A673 (cell line): Measurements from ENCODE around the gene NEDD4L. TPM values are rescaled to one million over a fixed set of nuclear protein-coding genes. Genes with fewer than 3 reads are reported as not detected.

Source experiments
- BruUV-seq: library from RNA; stranded (reverse); fragments of 400-500 nt; replicated peaks from 2 replicates; lab custom pipeline; 2021; lab: Mats Ljungman, UMichigan
- CTCF ChIA-PET: fragments of 300-600 bp; sonication (Branson Sonifier 250); formaldehyde crosslinking; loops from one replicate; lab custom pipeline; 2022; ENCODE audit warnings: antibody characterized with exemption; lab: Charles Lee
- POLR2A ChIA-PET: fragments of 300-600 bp; sonication (Branson Sonifier 250); formaldehyde crosslinking; loops from one replicate; lab custom pipeline; 2022; ENCODE audit warnings: antibody characterized with exemption; ENCODE audit not compliant: low non-redundant PET; lab: Charles Lee
- DNase-seq: peaks from one replicate; pipeline ENCODE4 v3.0.0-alpha.2; 2015; ENCODE audit warnings: low spot score
- H3K27ac ChIP-seq: fragments of 200-600 bp; sonication (generic); 2 replicates; pipeline ENCODE4 v1.5.1; 2016; ENCODE audit warnings: mixed run types, low read depth, mild to moderate bottlenecking, mixed read lengths, antibody characterized with exemption, low read length; ENCODE audit not compliant: poor library complexity, severe bottlenecking
- H3K27me3 ChIP-seq: fragments of 200-600 bp; sonication (generic); replicated peaks from 2 replicates; pipeline ENCODE4 v1.6.1; 2017; ENCODE audit warnings: mixed run types, low read depth, mild to moderate bottlenecking, mixed read lengths, antibody characterized with exemption, low read length; ENCODE audit not compliant: insufficient read depth, poor library complexity
- H3K36me3 ChIP-seq: fragments of 200-600 bp; sonication (generic); 2 replicates; pipeline ENCODE4 v1.6.1; 2016; ENCODE audit warnings: mixed run types, mild to moderate bottlenecking, mixed read lengths, antibody characterized with exemption, low read length; ENCODE audit not compliant: insufficient read depth, poor library complexity, severe bottlenecking
- H3K4me1 ChIP-seq: fragments of 200-600 bp; sonication (generic); 2 replicates; pipeline ENCODE4 v1.6.1; 2017; ENCODE audit warnings: mixed run types, mild to moderate bottlenecking, mixed read lengths, antibody characterized with exemption, low read length; ENCODE audit not compliant: insufficient read depth, poor library complexity, severe bottlenecking
- H3K4me3 ChIP-seq: fragments of 200-600 bp; sonication (generic); 2 replicates; pipeline ENCODE4 v1.5.1; 2016; ENCODE audit warnings: low read depth, mixed run types, mild to moderate bottlenecking, mixed read lengths, low read length; ENCODE audit not compliant: poor library complexity, severe bottlenecking
- H3K9me3 ChIP-seq: fragments of 200-600 bp; sonication (generic); 2 replicates; pipeline ENCODE4 v1.6.1; 2016; ENCODE audit warnings: mixed run types, low read depth, mild to moderate bottlenecking, mixed read lengths, antibody characterized with exemption, low read length; ENCODE audit not compliant: poor library complexity, severe bottlenecking
- CTCF ChIP-seq: fragments of 300-800, 200-600 bp; sonication (generic); conservative IDR thresholded peaks from 2 replicates; pipeline ENCODE4 v1.5.1; 2017; ENCODE audit warnings: low read depth, mild to moderate bottlenecking, antibody characterized with exemption, low read length, moderate library complexity, mixed read lengths
- EZH2 ChIP-seq: fragments of 200-600 bp; sonication (generic); IDR thresholded peaks from 2 replicates; pipeline ENCODE4 v1.6.1; 2017; ENCODE audit warnings: borderline replicate concordance, low read depth, mild to moderate bottlenecking, mixed read lengths, antibody characterized with exemption, low read length; ENCODE audit not compliant: poor library complexity, severe bottlenecking
- intact Hi-C: fragments of 100-400 bp; cut with micrococcal nuclease; formaldehyde crosslinking; loops from one replicate; pipeline ENCODE4 v1.10.0; 2022; ENCODE audit not compliant: unreplicated experiment
- total RNA-seq: library from RNA; stranded (reverse); gene quantifications from 2 replicates; pipeline ENCODE4 v1.2.3, GENCODE V29; 2021

The NEDD4L gene
- total RNA-seq, 1 experiment from 2014 or later: 15.3 TPM

GRCh38 chr18:58386780-58387179 is 342.8 kb downstream of the NEDD4L start:
- TF ChIP-seq EZH2 (no peak), CTCF (no peak)
- no peaks in the 10 kb centered on the region for H3K9me3 ChIP-seq
- no TSS peak for BruUV-seq
- no peak overlapping the region for H3K4me3 ChIP-seq
- H3K36me3 ChIP-seq: no peaks in the 10 kb centered on the region
- CTCF ChIA-PET: no interaction called here
- POLR2A ChIA-PET: no interaction called here
- DNase-seq: no peak
- no peak overlapping the region for H3K27ac ChIP-seq
- intact Hi-C loops: no loop called here
- H3K4me1 ChIP-seq: no peaks in the 10 kb centered on the region
- H3K27me3 ChIP-seq: no peaks in the 10 kb centered on the region

- TF ChIP-seq CTCF: no peak
- no peak for TF ChIP-seq EZH2
- ChIA-PET POLR2A (no interaction called here), CTCF (no interaction called here)
- H3K27me3 ChIP-seq: no peaks in the 10 kb centered on the region
- H3K27ac ChIP-seq: no peak overlapping the region
- H3K4me3 ChIP-seq: no peak overlapping the region
- no peaks in the 10 kb centered on the region for H3K9me3 ChIP-seq
- H3K36me3 ChIP-seq: no peaks in the 10 kb centered on the region
- no TSS peak for BruUV-seq
- no peak for DNase-seq
- H3K4me1 ChIP-seq: no peaks in the 10 kb centered on the region
- intact Hi-C loops: no loop called here
Measured at GRCh38 chr18:58387716-58388115, 343.7 kb downstream of the NEDD4L start.

GRCh38 chr18:58388736-58389135 is 344.7 kb downstream of the NEDD4L start:
- H3K27ac ChIP-seq: no peak overlapping the region
- CTCF ChIA-PET: no interaction called here
- H3K27me3 ChIP-seq: no peaks in the 10 kb centered on the region
- no peak for TF ChIP-seq EZH2
- TF ChIP-seq CTCF: no peak
- H3K4me1 ChIP-seq: no peaks in the 10 kb centered on the region
- H3K4me3 ChIP-seq: no peak overlapping the region
- no TSS peak for BruUV-seq
- intact Hi-C loops: no loop called here
- no peaks in the 10 kb centered on the region for H3K36me3 ChIP-seq
- no peak for DNase-seq
- no peaks in the 10 kb centered on the region for H3K9me3 ChIP-seq
- POLR2A ChIA-PET: no interaction called here
